GM21515 (cell line): ENCODE data around the gene BCR.

Experiments
- ATAC-seq: cut with Tn5 transposase; IDR thresholded peaks from one replicate; pipeline ENCODE4 v1.9.1; 2021; ENCODE audit not compliant: unreplicated experiment

Gene BCR

GRCh38 chr22:23150762-23151161 lies 29.5 kb upstream of the BCR start:
- ATAC-seq: no peak

GRCh38 chr22:23151827-23152226 lies 28.5 kb upstream of the BCR start:
- no peak for ATAC-seq

- no peak for ATAC-seq
These were observed 27.8 kb upstream of the BCR start for GRCh38 chr22:23152238-23153114.

GRCh38 chr22:23153994-23154393 lies 26.3 kb upstream of the BCR start:
- ATAC-seq: no peak

- no peak for ATAC-seq
These were observed 25.8 kb upstream of the BCR start for GRCh38 chr22:23154461-23154860.

GRCh38 chr22:23155143-23155542 lies 25.2 kb upstream of the BCR start:
- no peak for ATAC-seq

GRCh38 chr22:23155831-23156230 lies 24.5 kb upstream of the BCR start:
- no peak for ATAC-seq

GRCh38 chr22:23156286-23156685 lies 24.0 kb upstream of the BCR start:
- no peak for ATAC-seq

- no peak for ATAC-seq
These were observed 22.5 kb upstream of the BCR start for GRCh38 chr22:23157560-23158515.

GRCh38 chr22:23158516-23159290 lies 21.6 kb upstream of the BCR start:
- no peak for ATAC-seq

GRCh38 chr22:23159291-23159630 lies 21.0 kb upstream of the BCR start:
- ATAC-seq: no peak

- no peak for ATAC-seq
These were observed 19.3 kb upstream of the BCR start for GRCh38 chr22:23161029-23161428.

- no peak for ATAC-seq
These were observed 18.7 kb upstream of the BCR start for GRCh38 chr22:23161574-23161973.

GRCh38 chr22:23163665-23164064 lies 16.6 kb upstream of the BCR start:
- ATAC-seq: no peak

- ATAC-seq: no peak
These were observed 16.2 kb upstream of the BCR start for GRCh38 chr22:23164091-23164490.

GRCh38 chr22:23166042-23166831 lies 14.1 kb upstream of the BCR start:
- ATAC-seq: no peak

GRCh38 chr22:23166841-23167616 lies 13.3 kb upstream of the BCR start:
- ATAC-seq: no peak

- ATAC-seq: no peak
These were observed 11.8 kb upstream of the BCR start for GRCh38 chr22:23168391-23169042.

- no peak for ATAC-seq
These were observed 11.3 kb upstream of the BCR start for GRCh38 chr22:23169043-23169406.
